ENCODE results near the gene PIR.

DNA sequence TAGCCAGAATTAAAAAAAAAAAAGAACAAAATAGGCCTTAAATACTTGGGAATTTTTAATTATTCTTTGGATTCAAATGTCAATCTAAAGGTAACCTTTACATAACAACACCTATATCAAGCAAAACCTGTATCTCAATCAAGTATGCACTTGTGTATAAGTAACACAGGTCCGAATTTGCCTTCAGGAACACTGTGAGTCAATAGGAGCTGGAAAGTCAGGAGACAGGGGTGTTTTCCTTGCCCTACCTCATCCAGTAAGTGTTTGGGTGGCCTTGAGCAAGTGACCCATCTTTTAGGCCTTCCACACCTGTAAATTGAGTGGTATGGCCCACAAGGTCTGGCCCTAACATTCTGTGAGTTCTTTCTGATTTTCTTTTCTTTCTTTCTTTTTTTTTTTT is 68.1 kb downstream of the PIR start:
- TF ChIP-seq, protein P1, sequence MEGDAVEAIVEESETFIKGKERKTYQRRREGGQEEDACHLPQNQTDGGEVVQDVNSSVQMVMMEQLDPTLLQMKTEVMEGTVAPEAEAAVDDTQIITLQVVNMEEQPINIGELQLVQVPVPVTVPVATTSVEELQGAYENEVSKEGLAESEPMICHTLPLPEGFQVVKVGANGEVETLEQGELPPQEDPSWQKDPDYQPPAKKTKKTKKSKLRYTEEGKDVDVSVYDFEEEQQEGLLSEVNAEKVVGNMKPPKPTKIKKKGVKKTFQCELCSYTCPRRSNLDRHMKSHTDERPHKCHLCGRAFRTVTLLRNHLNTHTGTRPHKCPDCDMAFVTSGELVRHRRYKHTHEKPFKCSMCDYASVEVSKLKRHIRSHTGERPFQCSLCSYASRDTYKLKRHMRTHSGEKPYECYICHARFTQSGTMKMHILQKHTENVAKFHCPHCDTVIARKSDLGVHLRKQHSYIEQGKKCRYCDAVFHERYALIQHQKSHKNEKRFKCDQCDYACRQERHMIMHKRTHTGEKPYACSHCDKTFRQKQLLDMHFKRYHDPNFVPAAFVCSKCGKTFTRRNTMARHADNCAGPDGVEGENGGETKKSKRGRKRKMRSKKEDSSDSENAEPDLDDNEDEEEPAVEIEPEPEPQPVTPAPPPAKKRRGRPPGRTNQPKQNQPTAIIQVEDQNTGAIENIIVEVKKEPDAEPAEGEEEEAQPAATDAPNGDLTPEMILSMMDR (conservative IDR thresholded peaks at IDR 0.05; ENCODE audit: low read depth, low read length): no peak
- no peak for TF ChIP-seq EZH2 (IDR thresholded peaks at IDR 0.05; ENCODE audit: borderline replicate concordance, low read depth, low read length, poor library complexity, severe bottlenecking)

Data from A673 (cell line).